ENCODE results near the gene ACTA2. TPM values are rescaled to one million over a fixed set of nuclear protein-coding genes. Genes with fewer than 3 reads are reported as not detected.

The ACTA2 gene
- total RNA-seq, 4 donors from 2014 or later: 146 to 162 (median 152) TPM

GRCh38 chr10:88975377-88975720, 22.8 kb upstream of the ACTA2 start:
- peak overlapping the region; percentile 51 for H3K4me3 ChIP-seq
- H3K4me1 ChIP-seq: peaks cover 44% of the 10 kb centered on the region
- no peaks in the 10 kb centered on the region for H3K27me3 ChIP-seq
- H3K36me3 ChIP-seq: no peaks in the 10 kb centered on the region
- H3K9me3 ChIP-seq: no peaks in the 10 kb centered on the region
- H3K27ac ChIP-seq: peak overlapping the region; percentile 53
- no peak for TF ChIP-seq POLR2AphosphoS5 (IDR thresholded peaks at IDR 0.05)
- TF ChIP-seq POLR2A (IDR thresholded peaks at IDR 0.05): no peak
- TF ChIP-seq EP300 (IDR thresholded peaks at IDR 0.05): no peak
- TF ChIP-seq CTCF (IDR thresholded peaks at IDR 0.05): no peak
- 41% methylated on average over 3 of the region's 3 CpGs for WGBS
- DNase-seq (ENCODE audit: low spot score in 2 of 2): no peak

- DNase-seq (ENCODE audit: low spot score in 2 of 2): no peak
These were observed 22.1 kb upstream of the ACTA2 start for GRCh38 chr10:88974446-88975376.

GRCh38 chr10:88974012-88974411, 21.4 kb upstream of the ACTA2 start:
- Histone ChIP-seq H3K4me1 (peaks cover 31% of the 10 kb centered on the region), H3K36me3 (no peaks in the 10 kb centered on the region), H3K4me3 (peak overlapping the region; percentile 51), H3K27me3 (no peaks in the 10 kb centered on the region), H3K9me3 (no peaks in the 10 kb centered on the region), H3K27ac (no peak overlapping the region)
- 71% methylated on average over 3 of the region's 3 CpGs for WGBS
- TF ChIP-seq POLR2A (IDR thresholded peaks at IDR 0.05): no peak
- no peak for TF ChIP-seq CTCF (IDR thresholded peaks at IDR 0.05)
- TF ChIP-seq EP300 (IDR thresholded peaks at IDR 0.05): no peak
- no peak for TF ChIP-seq POLR2AphosphoS5 (IDR thresholded peaks at IDR 0.05)
- no peak for DNase-seq (ENCODE audit: low spot score in 2 of 2)

More at GRCh38 chr10:88974446-88975376, 22.1 kb upstream of the ACTA2 start:
- H3K36me3 ChIP-seq: no peaks in the 10 kb centered on the region
- H3K4me1 ChIP-seq: peaks cover 38% of the 10 kb centered on the region
- peak overlapping the region; percentile 51 for H3K4me3 ChIP-seq
- TF ChIP-seq CTCF (IDR thresholded peaks at IDR 0.05): no peak
- no peak for TF ChIP-seq POLR2AphosphoS5 (IDR thresholded peaks at IDR 0.05)
- 8% methylated on average over 7 of the region's 7 CpGs for WGBS
- H3K27ac ChIP-seq: peak overlapping the region; percentile 53
- no peaks in the 10 kb centered on the region for H3K9me3 ChIP-seq
- no peaks in the 10 kb centered on the region for H3K27me3 ChIP-seq

GRCh38 chr10:88971221-88972061, 18.9 kb upstream of the ACTA2 start:
- Histone ChIP-seq H3K9me3 (no peaks in the 10 kb centered on the region), H3K27ac (no peak overlapping the region), H3K4me1 (peaks cover 26% of the 10 kb centered on the region), H3K27me3 (no peaks in the 10 kb centered on the region), H3K4me3 (no peak overlapping the region), H3K36me3 (no peaks in the 10 kb centered on the region)
- DNase-seq (ENCODE audit: low spot score in 2 of 2): no peak
- 58% methylated on average over 5 of the region's 5 CpGs for WGBS
- TF ChIP-seq POLR2AphosphoS5 (IDR thresholded peaks at IDR 0.05): no peak
- no peak for TF ChIP-seq POLR2A (IDR thresholded peaks at IDR 0.05)
- TF ChIP-seq CTCF (IDR thresholded peaks at IDR 0.05): no peak
- no peak for TF ChIP-seq EP300 (IDR thresholded peaks at IDR 0.05)

- no peaks in the 10 kb centered on the region for H3K9me3 ChIP-seq
- H3K27me3 ChIP-seq: no peaks in the 10 kb centered on the region
- no peak overlapping the region for H3K4me3 ChIP-seq
- peaks cover 6% of the 10 kb centered on the region for H3K4me1 ChIP-seq
- DNase-seq (ENCODE audit: low spot score in 2 of 2): no peak
- no peak overlapping the region for H3K27ac ChIP-seq
- TF ChIP-seq CTCF (IDR thresholded peaks at IDR 0.05) (no peak), POLR2AphosphoS5 (IDR thresholded peaks at IDR 0.05) (no peak), EP300 (IDR thresholded peaks at IDR 0.05) (no peak), POLR2A (IDR thresholded peaks at IDR 0.05) (no peak)
- no peaks in the 10 kb centered on the region for H3K36me3 ChIP-seq
- WGBS: 40% methylated on average over 2 of the region's 2 CpGs
These were observed 15.8 kb upstream of the ACTA2 start for GRCh38 chr10:88968391-88968790.
